ENCODE results near the gene BNIP3.

DNA sequence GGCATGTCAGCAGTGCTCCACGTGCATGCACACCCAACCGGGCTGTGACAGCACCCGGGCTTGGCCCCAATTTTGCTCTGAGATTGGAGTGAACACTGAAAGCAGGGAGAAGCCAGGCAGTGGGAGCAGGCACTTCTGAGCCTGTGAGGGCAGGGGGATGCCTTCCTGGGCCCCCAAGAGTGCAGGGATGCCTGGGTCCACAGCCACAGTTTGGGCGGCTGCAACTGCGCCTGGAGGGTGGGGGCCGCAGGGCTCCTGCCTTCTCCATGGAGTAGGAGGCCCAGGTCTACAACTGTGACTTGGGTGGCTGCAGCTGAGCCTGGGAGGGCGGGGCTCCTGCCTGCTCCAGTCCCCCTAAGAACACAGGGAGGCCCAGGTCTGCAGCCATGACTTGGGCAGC is 37.6 kb upstream of the BNIP3 start:
- TF ChIP-seq CTCF (IDR thresholded peaks at IDR 0.05) (no peak), POLR2A (IDR thresholded peaks at IDR 0.05) (no peak)

All from testis (tissue), 2 donors.